Esophagus squamous epithelium (tissue), 5 donors: ENCODE data around the gene ARPC5. TPM values are rescaled to one million over a fixed set of nuclear protein-coding genes. Genes with fewer than 3 reads are reported as not detected.

Source experiments
- DNase-seq: peaks from one replicate; lab custom pipeline; 2025; lab: John Stamatoyannopoulos, UW
- H3K27ac ChIP-seq, 4 donors: fragments of 200-600 bp; sonication (generic); one replicate each; pipeline ENCODE4 v1.5.1; 2016 to 2019; ENCODE audit warnings: mild to moderate bottlenecking in 1 of 4
- H3K27me3 ChIP-seq, 4 donors: fragments of 200-600 bp; sonication (generic); 1 replicate in 3 of 4; 2 replicates in 1 of 4; pipeline versions ENCODE4 v1.5.1 to v1.6.0; 2017 to 2021; ENCODE audit warnings: antibody characterized with exemption in 1 of 4
- H3K36me3 ChIP-seq, 3 donors: fragments of 200-600 bp; sonication (generic); one replicate each; pipeline ENCODE4 v1.5.1; 2016 to 2019
- H3K4me1 ChIP-seq, 3 donors: fragments of 200-600 bp; sonication (generic); one replicate each; pipeline ENCODE4 v1.5.1; 2017 to 2019
- H3K4me3 ChIP-seq, 4 donors: fragments of 200-600 bp; sonication (generic); 1 replicate in 3 of 4; 2 replicates in 1 of 4; pipeline ENCODE4 v1.5.1; 2016 to 2019; ENCODE audit warnings: mild to moderate bottlenecking in 2 of 4, moderate library complexity in 1 of 4
- H3K9me3 ChIP-seq, 3 donors: fragments of 200-600 bp; sonication (generic); one replicate each; pipeline ENCODE4 v1.5.1; 2016 to 2019
- CTCF ChIP-seq, 6 experiments: fragments of 450-650 bp in 4 of 6; fragments of 200-600 bp in 2 of 6; sonication (generic) in 2 of 6; IDR thresholded peaks; one replicate each; pipeline ENCODE4 v1.5.1; 2016 to 2019; ENCODE audit warnings: antibody characterized with exemption in 6 of 6, mild to moderate bottlenecking in 4 of 6, moderate library complexity in 4 of 6
- POLR2A ChIP-seq, 4 donors: fragments of 450-650 bp; IDR thresholded peaks; one replicate each; pipeline ENCODE4 v1.6.1; 2017; ENCODE audit warnings: antibody characterized with exemption in 4 of 4, mild to moderate bottlenecking in 4 of 4, moderate library complexity in 3 of 4
- WGBS, 2 donors: methylation state at CpG; one replicate each; pipeline ENCODE4 v1.1.5; 2018; 5-methylcytosine and 5-hydroxymethylcytosine counted together
- intact Hi-C: fragments of 100-400 bp; cut with DNase I; formaldehyde crosslinking; loops from one replicate; pipeline ENCODE4 v1.15.0; 2022
- total RNA-seq, 4 donors: library from RNA; depleted of rRNA; stranded (reverse); fragments of >200 nt; gene quantifications; one replicate each; pipeline ENCODE4 v1.1.0, GENCODE V29; 2016
- donor health status: DM: yes; HTN: yes; CAD: no.

ARPC5 gene
- total RNA-seq, 4 donors from 2014 or later: 90.2 to 136 (median 102) TPM

GRCh38 chr1:183675883-183676585, 40.5 kb upstream of the ARPC5 start:
- TF ChIP-seq CTCF (IDR thresholded peaks at IDR 0.05): no peak
- no peak for TF ChIP-seq POLR2A (IDR thresholded peaks at IDR 0.05)
- no peak for DNase-seq
- H3K4me1 ChIP-seq: peaks cover 0 to 11% (median 0%) of the 10 kb centered on the region in 3 donors
- H3K27ac ChIP-seq: no peak overlapping the region
- intact Hi-C loops: no loop called here
- no peaks in the 10 kb centered on the region for H3K27me3 ChIP-seq
- peaks cover 0 to 5% (median 5%) of the 10 kb centered on the region in 3 donors for H3K9me3 ChIP-seq
- WGBS, 2 donors: 69 to 75% methylated on average over 3 of the region's 3 CpGs
- H3K4me3 ChIP-seq: no peak overlapping the region
- no peaks in the 10 kb centered on the region for H3K36me3 ChIP-seq

- TF ChIP-seq POLR2A (IDR thresholded peaks at IDR 0.05): no peak
- no peak for TF ChIP-seq CTCF (IDR thresholded peaks at IDR 0.05)
- Histone ChIP-seq H3K27ac (no peak overlapping the region), H3K4me1 (peaks cover 0 to 11% (median 0%) of the 10 kb centered on the region in 3 donors), H3K36me3 (no peaks in the 10 kb centered on the region), H3K4me3 (no peak overlapping the region), H3K9me3 (peaks cover 0 to 5% (median 5%) of the 10 kb centered on the region in 3 donors), H3K27me3 (no peaks in the 10 kb centered on the region)
- intact Hi-C loops: no loop called here
- no peak for DNase-seq
Measured at GRCh38 chr1:183675381-183675780, 39.8 kb upstream of the ARPC5 start.

GRCh38 chr1:183674886-183675285, 39.3 kb upstream of the ARPC5 start:
- Histone ChIP-seq H3K9me3 (peaks cover 0 to 5% (median 5%) of the 10 kb centered on the region in 3 donors), H3K36me3 (no peaks in the 10 kb centered on the region), H3K4me3 (no peak overlapping the region), H3K27me3 (no peaks in the 10 kb centered on the region), H3K4me1 (peaks cover 0 to 11% (median 0%) of the 10 kb centered on the region in 3 donors), H3K27ac (no peak overlapping the region)
- no peak for DNase-seq
- TF ChIP-seq CTCF (IDR thresholded peaks at IDR 0.05) (no peak), POLR2A (IDR thresholded peaks at IDR 0.05) (no peak)
- 38 to 55% methylated on average over 2 of the region's 2 CpGs for WGBS, 2 donors
- intact Hi-C loops: no loop called here

- intact Hi-C loops: no loop called here
- Histone ChIP-seq H3K4me1 (peaks cover 0 to 11% (median 0%) of the 10 kb centered on the region in 3 donors), H3K9me3 (peaks cover 0 to 5% (median 5%) of the 10 kb centered on the region in 3 donors), H3K27me3 (no peaks in the 10 kb centered on the region), H3K27ac (no peak overlapping the region), H3K4me3 (no peak overlapping the region), H3K36me3 (no peaks in the 10 kb centered on the region)
- 22 to 24% methylated on average over 1 of the region's 1 CpG for WGBS, 2 donors
- TF ChIP-seq CTCF (IDR thresholded peaks at IDR 0.05) (no peak), POLR2A (IDR thresholded peaks at IDR 0.05) (no peak)
- no peak for DNase-seq
Measured at GRCh38 chr1:183674339-183674738, 38.8 kb upstream of the ARPC5 start.

GRCh38 chr1:183673605-183674323, 38.2 kb upstream of the ARPC5 start:
- TF ChIP-seq POLR2A (IDR thresholded peaks at IDR 0.05) (no peak), CTCF (IDR thresholded peaks at IDR 0.05) (no peak)
- Histone ChIP-seq H3K27me3 (no peaks in the 10 kb centered on the region), H3K36me3 (no peaks in the 10 kb centered on the region), H3K4me3 (no peak overlapping the region), H3K9me3 (peaks cover 0 to 5% (median 5%) of the 10 kb centered on the region in 3 donors), H3K4me1 (peaks cover 0 to 11% (median 0%) of the 10 kb centered on the region in 3 donors), H3K27ac (no peak overlapping the region)
- DNase-seq: no peak
- intact Hi-C loops: no loop called here
- 62 to 82% methylated on average over 2 of the region's 2 CpGs for WGBS, 2 donors
